ENCODE results near the gene TESK2.

The TESK2 gene

DNA sequence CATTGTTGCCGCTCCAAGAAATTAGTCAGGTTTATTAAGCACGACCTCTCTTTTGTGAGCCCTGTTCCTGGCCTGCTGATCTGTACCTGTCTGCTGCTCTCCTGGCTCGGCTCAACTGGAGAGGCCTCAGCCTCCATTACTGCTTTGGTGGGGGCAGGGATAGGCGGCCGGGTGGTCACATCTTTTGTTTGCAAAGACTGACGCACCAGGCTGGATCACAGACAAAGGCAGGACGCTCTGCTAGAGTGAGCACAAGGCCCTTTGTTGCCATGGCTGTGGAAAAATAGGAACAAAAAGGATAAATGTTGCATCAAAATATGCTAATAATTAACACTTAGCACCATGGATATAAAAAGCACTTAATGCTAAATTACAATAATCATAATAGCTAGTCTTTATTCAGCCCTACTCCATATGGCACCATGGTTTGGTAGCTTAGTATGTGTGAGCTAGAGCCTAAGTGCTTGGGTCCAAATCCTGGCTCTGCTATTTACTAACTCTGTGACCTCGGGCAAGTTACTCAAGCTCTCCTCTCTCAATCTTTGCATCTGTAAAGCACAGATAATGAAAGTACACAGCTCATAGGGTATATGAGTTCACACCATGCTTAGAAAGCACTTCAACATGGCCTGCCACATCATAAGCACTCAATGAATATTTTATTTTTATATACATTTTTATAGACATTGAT is 193.2 kb downstream of the TESK2 start:
- TF ChIP-seq, protein P1, sequence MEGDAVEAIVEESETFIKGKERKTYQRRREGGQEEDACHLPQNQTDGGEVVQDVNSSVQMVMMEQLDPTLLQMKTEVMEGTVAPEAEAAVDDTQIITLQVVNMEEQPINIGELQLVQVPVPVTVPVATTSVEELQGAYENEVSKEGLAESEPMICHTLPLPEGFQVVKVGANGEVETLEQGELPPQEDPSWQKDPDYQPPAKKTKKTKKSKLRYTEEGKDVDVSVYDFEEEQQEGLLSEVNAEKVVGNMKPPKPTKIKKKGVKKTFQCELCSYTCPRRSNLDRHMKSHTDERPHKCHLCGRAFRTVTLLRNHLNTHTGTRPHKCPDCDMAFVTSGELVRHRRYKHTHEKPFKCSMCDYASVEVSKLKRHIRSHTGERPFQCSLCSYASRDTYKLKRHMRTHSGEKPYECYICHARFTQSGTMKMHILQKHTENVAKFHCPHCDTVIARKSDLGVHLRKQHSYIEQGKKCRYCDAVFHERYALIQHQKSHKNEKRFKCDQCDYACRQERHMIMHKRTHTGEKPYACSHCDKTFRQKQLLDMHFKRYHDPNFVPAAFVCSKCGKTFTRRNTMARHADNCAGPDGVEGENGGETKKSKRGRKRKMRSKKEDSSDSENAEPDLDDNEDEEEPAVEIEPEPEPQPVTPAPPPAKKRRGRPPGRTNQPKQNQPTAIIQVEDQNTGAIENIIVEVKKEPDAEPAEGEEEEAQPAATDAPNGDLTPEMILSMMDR (IDR thresholded peaks at IDR 0.05; ENCODE audit: borderline replicate concordance, control extremely low read depth, extremely low read depth, insufficient read depth, missing control alignments): no peak
- DNase-seq (ENCODE audit: low spot score): no peak
- in situ Hi-C loops (cut with MboI; ENCODE audit: low sequenced_read_pairs, unreplicated experiment): loop anchor here (5.0 kb wide), 1 partner anchor 281 kb away; no protein-coding TSS in a partner anchor
